HCT116 (cell line): ENCODE results near the gene CTXN3. TPM values are rescaled to one million over a fixed set of nuclear protein-coding genes. Genes with fewer than 3 reads are reported as not detected.

Experiments used
- ATAC-seq: fragments of 200-7000 bp; cut with Tn5 transposase; 2 replicates; pipeline ENCODE4 v1.9.1; 2020; ENCODE audit warnings: mild to moderate bottlenecking, moderate library complexity
- BruUV-seq: library from RNA; stranded (reverse); fragments of 400-500 nt; replicated peaks from 2 replicates; lab custom pipeline; 2021; lab: Mats Ljungman, UMichigan
- CTCF ChIA-PET: fragments of 300-600 bp; sonication (Branson Sonifier 250); formaldehyde crosslinking; loops from one replicate; lab custom pipeline; 2021; ENCODE audit warnings: antibody characterized with exemption; lab: Charles Lee
- POLR2A ChIA-PET: fragments of 300-600, 350-600 bp; sonication (Branson Sonifier 250); formaldehyde crosslinking; loops from one replicate; lab custom pipeline; 2021; ENCODE audit warnings: antibody characterized with exemption; lab: Charles Lee
- RAD21 ChIA-PET, 2 experiments: fragments of 300-600 bp; sonication (Branson Sonifier 250); formaldehyde crosslinking; loops; one replicate each; lab custom pipeline; 2023; ENCODE audit warnings: low total read pairs in 2 of 2; ENCODE audit not compliant: uncharacterized antibody in 2 of 2, unreplicated experiment in 2 of 2, low non-redundant PET in 1 of 2; lab: Charles Lee
- DNase-seq: peaks from one replicate; pipeline ENCODE4 v3.0.0-alpha.2; 2010; ENCODE audit warnings: low read depth, low spot score
- H2AFZ ChIP-seq: fragments of 200-600 bp; shearing (Covaris generic), sonication (generic); 2 replicates; pipeline ENCODE4 v1.6.1; 2017; ENCODE audit warnings: low read depth, mixed run types, mixed read lengths, antibody characterized with exemption, low read length; ENCODE audit not compliant: poor library complexity, severe bottlenecking
- H3K27ac ChIP-seq: 2 replicates; pipeline ENCODE4 v1.5.1; 2012; ENCODE audit warnings: low read depth, low read length
- H3K27me3 ChIP-seq: fragments of 200-600 bp; sonication (generic); 2 replicates; pipeline ENCODE4 v1.6.1; 2016; ENCODE audit warnings: mixed run types, low read length, mixed read lengths; ENCODE audit not compliant: insufficient read depth
- H3K36me3 ChIP-seq, 2 experiments: fragments of 200-500 bp in 1 of 2; fragments of 200-600 bp in 1 of 2; sonication (Bioruptor generic) in 1 of 2; sonication (generic) in 1 of 2; 2 replicates each; pipeline versions ENCODE4 v1.5.1 to v1.6.1; 2014 to 2016; ENCODE audit warnings: low read length in 2 of 2, inconsistent platforms in 1 of 2, mixed read lengths in 1 of 2, mixed run types in 1 of 2; ENCODE audit not compliant: insufficient read depth in 2 of 2, control insufficient read depth in 1 of 2
- H3K4me1 ChIP-seq, 2 experiments: fragments of 200-600 bp in 1 of 2; sonication (generic) in 1 of 2; 2 replicates each; pipeline versions ENCODE4 v1.5.1 to v1.6.1; 2012 to 2017; ENCODE audit warnings: low read length in 2 of 2, inconsistent platforms in 1 of 2, mild to moderate bottlenecking in 1 of 2, mixed read lengths in 1 of 2, mixed run types in 1 of 2, moderate library complexity in 1 of 2; ENCODE audit not compliant: insufficient read depth in 2 of 2, control insufficient read depth in 1 of 2
- H3K4me2 ChIP-seq: fragments of 200-600 bp; sonication (generic); 2 replicates; pipeline ENCODE4 v1.6.1; 2017; ENCODE audit warnings: mixed run types, low read length, mixed read lengths
- H3K4me3 ChIP-seq, 2 experiments: fragments of 200-600 bp in 1 of 2; sonication (generic) in 1 of 2; replicated peaks in 1 of 2; 2 replicates each; pipeline ENCODE4 v1.5.1; 2011 to 2016; ENCODE audit warnings: low read length in 2 of 2, control low read depth in 1 of 2, low read depth in 1 of 2, mild to moderate bottlenecking in 1 of 2, mixed read lengths in 1 of 2, mixed run types in 1 of 2
- H3K79me2 ChIP-seq: fragments of 200-600 bp; sonication (generic); 2 replicates; pipeline ENCODE4 v1.6.1; 2017; ENCODE audit warnings: mild to moderate bottlenecking, mixed run types, low read length, moderate library complexity, mixed read lengths; ENCODE audit not compliant: insufficient read depth
- H3K9ac ChIP-seq: fragments of 200-600 bp; sonication (generic); 2 replicates; pipeline ENCODE4 v1.6.1; 2016; ENCODE audit warnings: low read length, mixed read lengths
- H3K9me2 ChIP-seq: fragments of 200-600 bp; sonication (generic), shearing (Covaris generic); 2 replicates; pipeline ENCODE4 v1.6.1; 2017; ENCODE audit warnings: mixed run types, mild to moderate bottlenecking, moderate library complexity; ENCODE audit not compliant: insufficient read depth
- H3K9me3 ChIP-seq, 2 experiments: fragments of 200-500 bp in 1 of 2; fragments of 200-600 bp in 1 of 2; sonication (Bioruptor generic) in 1 of 2; sonication (generic) in 1 of 2; 2 replicates each; pipeline ENCODE4 v1.6.1; 2014 to 2017; ENCODE audit warnings: low read length in 2 of 2, mixed read lengths in 2 of 2, inconsistent platforms in 1 of 2, low read depth in 1 of 2, mild to moderate bottlenecking in 1 of 2, mixed run types in 1 of 2, moderate library complexity in 1 of 2; ENCODE audit not compliant: control insufficient read depth in 1 of 2, insufficient read depth in 1 of 2
- H4K20me1 ChIP-seq: fragments of 200-600 bp; sonication (generic), shearing (Covaris generic); 2 replicates; pipeline ENCODE4 v1.6.1; 2017; ENCODE audit warnings: mixed run types, mild to moderate bottlenecking, moderate library complexity; ENCODE audit not compliant: insufficient read depth
- CBX3 ChIP-seq: IDR thresholded peaks from 2 replicates; pipeline ENCODE4 v1.6.1; 2012; ENCODE audit warnings: low read depth
- CEBPB ChIP-seq: IDR thresholded peaks from 2 replicates; pipeline ENCODE4 v1.6.1; 2012; ENCODE audit warnings: low read depth
- CTCF ChIP-seq, 3 experiments: fragments of 200-600 bp in 1 of 3; sonication (generic) in 1 of 3; IDR thresholded peaks in 2 of 3; conservative IDR thresholded peaks in 1 of 3; 2 replicates each; pipeline ENCODE4 v1.5.1; 2012 to 2017; ENCODE audit warnings: low read depth in 2 of 3, low read length in 2 of 3, antibody characterized with exemption in 1 of 3, borderline replicate concordance in 1 of 3, control low read depth in 1 of 3, mild to moderate bottlenecking in 1 of 3, mixed read lengths in 1 of 3, mixed run types in 1 of 3, moderate library complexity in 1 of 3; ENCODE audit not compliant: insufficient read depth in 1 of 3
- EGR1 ChIP-seq: IDR thresholded peaks from 2 replicates; pipeline ENCODE4 v1.6.1; 2012; ENCODE audit warnings: low read depth
- EZH2 ChIP-seq: fragments of 200-600 bp; sonication (generic); IDR thresholded peaks from 2 replicates; pipeline ENCODE4 v1.6.1; 2017; ENCODE audit warnings: antibody characterized with exemption, mixed run types
- EZH2phosphoT487 ChIP-seq: fragments of 200-600 bp; IDR thresholded peaks from 2 replicates; pipeline ENCODE4 v1.6.1; 2018; ENCODE audit warnings: antibody characterized with exemption, borderline replicate concordance
- JUND ChIP-seq: IDR thresholded peaks from 2 replicates; pipeline ENCODE4 v1.6.1; 2012
- MAX ChIP-seq: IDR thresholded peaks from 2 replicates; pipeline ENCODE4 v1.6.1; 2012
- POLR2A ChIP-seq: IDR thresholded peaks from 2 replicates; pipeline ENCODE4 v1.7.0; 2011; ENCODE audit warnings: borderline replicate concordance; ENCODE audit not compliant: insufficient read depth, insufficient read length; ENCODE audit errors: extremely low read depth
- POLR2AphosphoS5 ChIP-seq: IDR thresholded peaks from 2 replicates; pipeline ENCODE4 v1.6.1; 2011; ENCODE audit warnings: mild to moderate bottlenecking, low read depth, low read length, moderate library complexity
- RAD21 ChIP-seq: IDR thresholded peaks from 2 replicates; pipeline ENCODE4 v1.6.1; 2012; ENCODE audit warnings: low read depth, mild to moderate bottlenecking
- SIN3A ChIP-seq: IDR thresholded peaks from 2 replicates; pipeline ENCODE4 v1.6.1; 2012; ENCODE audit warnings: low read depth
- SRF ChIP-seq: IDR thresholded peaks from 2 replicates; pipeline ENCODE4 v1.6.1; 2012; ENCODE audit warnings: low read depth
- TCF7L2 ChIP-seq: IDR thresholded peaks from 2 replicates; pipeline ENCODE4 v1.7.0; 2011; ENCODE audit warnings: borderline replicate concordance, inconsistent platforms; ENCODE audit not compliant: insufficient read depth, insufficient read length; ENCODE audit errors: extremely low read depth
- YY1 ChIP-seq: IDR thresholded peaks from 2 replicates; pipeline ENCODE4 v1.6.1; 2011; ENCODE audit warnings: low read length, low read depth, moderate library complexity, mild to moderate bottlenecking; ENCODE audit not compliant: insufficient replicate concordance; ENCODE audit errors: extremely low read depth
- ZNF274 ChIP-seq: fragments of 200-500 bp; sonication (Bioruptor generic); IDR thresholded peaks from 2 replicates; pipeline ENCODE4 v1.6.1; 2014; ENCODE audit warnings: mild to moderate bottlenecking, low read depth, low read length, inconsistent platforms
- intact Hi-C: fragments of 100-400 bp; cut with micrococcal nuclease; formaldehyde crosslinking; loops from 2 replicates; pipeline ENCODE4 v1.10.0; 2022
- total RNA-seq: library from RNA; stranded (reverse); gene quantifications from one replicate; pipeline ENCODE4 v1.2.1, GENCODE V29; 2021; ENCODE audit not compliant: unreplicated experiment
- TF ChIP-seq, protein P1 (sequence below): IDR thresholded peaks from 2 replicates; pipeline ENCODE4 v1.6.1; 2011; ENCODE audit warnings: mild to moderate bottlenecking, low read length, moderate library complexity; ENCODE audit not compliant: insufficient replicate concordance; ENCODE audit errors: extremely low read depth

CTXN3 gene
- total RNA-seq, 1 experiment from 2014 or later: not detected

GRCh38 chr5:127660047-127660733, 11.3 kb downstream of the CTXN3 start:
- Histone ChIP-seq H3K36me3 (no peaks in the 10 kb centered on the region), H3K9me3 (no peaks in the 10 kb centered on the region), H3K9me2 (no peaks in the 10 kb centered on the region), H3K4me2 (no peak overlapping the region), H3K4me1 (0 out of 4 replicates have a peak, but pooled peaks cover 0 to 5% of the 10 kb centered on the region in 2 experiments), H3K9ac (no peak overlapping the region), H2AFZ (no peak overlapping the region), H3K4me3 (no peak overlapping the region), H4K20me1 (no peaks in the 10 kb centered on the region), H3K27ac (no peak overlapping the region), H3K79me2 (no peaks in the 10 kb centered on the region), H3K27me3 (no peaks in the 10 kb centered on the region)
- intact Hi-C loops: no loop called here
- ChIA-PET POLR2A (no interaction called here), CTCF (no interaction called here), RAD21 (no interaction called here)
- no peak for ATAC-seq
- no peak for TF ChIP-seq POLR2A
- no peak for TF ChIP-seq MAX
- TF ChIP-seq EGR1: no peak
- no peak for TF ChIP-seq ZNF274
- TF ChIP-seq SRF: no peak
- no peak for TF ChIP-seq POLR2AphosphoS5
- no peak for TF ChIP-seq CTCF (IDR thresholded peaks at IDR 0.05 in 2 of 3, conservative IDR thresholded peaks at IDR 0.05 in 1 of 3; ENCODE audit: borderline replicate concordance in 1 of 3, insufficient read depth in 1 of 3, low read depth in 2 of 3, low read length in 2 of 3)
- no peak for TF ChIP-seq RAD21
- no peak for TF ChIP-seq SIN3A
- no peak for TF ChIP-seq YY1
- TF ChIP-seq CEBPB: no peak
- TF ChIP-seq CBX3: no peak
- TF ChIP-seq EZH2: no peak
- no peak for TF ChIP-seq EZH2phosphoT487
- TF ChIP-seq TCF7L2: no peak
- TF ChIP-seq, protein P1, sequence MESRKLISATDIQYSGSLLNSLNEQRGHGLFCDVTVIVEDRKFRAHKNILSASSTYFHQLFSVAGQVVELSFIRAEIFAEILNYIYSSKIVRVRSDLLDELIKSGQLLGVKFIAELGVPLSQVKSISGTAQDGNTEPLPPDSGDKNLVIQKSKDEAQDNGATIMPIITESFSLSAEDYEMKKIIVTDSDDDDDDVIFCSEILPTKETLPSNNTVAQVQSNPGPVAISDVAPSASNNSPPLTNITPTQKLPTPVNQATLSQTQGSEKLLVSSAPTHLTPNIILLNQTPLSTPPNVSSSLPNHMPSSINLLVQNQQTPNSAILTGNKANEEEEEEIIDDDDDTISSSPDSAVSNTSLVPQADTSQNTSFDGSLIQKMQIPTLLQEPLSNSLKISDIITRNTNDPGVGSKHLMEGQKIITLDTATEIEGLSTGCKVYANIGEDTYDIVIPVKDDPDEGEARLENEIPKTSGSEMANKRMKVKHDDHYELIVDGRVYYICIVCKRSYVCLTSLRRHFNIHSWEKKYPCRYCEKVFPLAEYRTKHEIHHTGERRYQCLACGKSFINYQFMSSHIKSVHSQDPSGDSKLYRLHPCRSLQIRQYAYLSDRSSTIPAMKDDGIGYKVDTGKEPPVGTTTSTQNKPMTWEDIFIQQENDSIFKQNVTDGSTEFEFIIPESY: no peak
- no peak for TF ChIP-seq JUND
- BruUV-seq: no TSS peak
- DNase-seq: no peak
